ENCODE data around the gene SPDYA. TPM values are rescaled to one million over a fixed set of nuclear protein-coding genes. Genes with fewer than 3 reads are reported as not detected.

Gene SPDYA
- total RNA-seq, 2 experiments from 2014 or later, result 1.4 to 1.9 TPM

DNA sequence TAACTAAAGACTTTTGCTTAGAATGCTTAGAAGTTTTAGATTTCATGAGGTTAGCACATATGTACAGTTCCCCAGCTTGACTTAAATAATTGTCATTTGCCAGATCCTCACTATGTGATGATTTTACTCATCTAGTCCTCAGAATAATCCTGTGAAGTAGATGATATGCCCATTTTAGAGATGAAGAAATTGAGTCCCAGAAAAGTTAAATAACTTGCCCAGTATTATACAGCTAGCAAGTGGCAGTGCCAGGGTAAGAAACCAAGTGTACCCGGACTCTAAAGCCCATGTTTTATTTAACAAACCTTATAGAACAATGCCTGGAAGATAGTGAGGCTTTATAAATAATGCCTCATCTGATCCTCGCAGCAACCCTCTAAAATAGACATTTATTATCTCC is 28.3 kb downstream of the SPDYA start:
- H3K4me3 Mint-ChIP-seq, result no peak overlapping the region
- H3K4me1 Mint-ChIP-seq, result peaks cover 1% of the 10 kb centered on the region
- POLR2A ChIA-PET, result no interaction called here

GRCh38 chr2:28842042-28842441 is 31.4 kb downstream of the SPDYA start:
- POLR2A ChIA-PET, result no interaction called here
- Mint-ChIP-seq H3K9me3 (no peaks in the 10 kb centered on the region), H3K27ac (no peak overlapping the region), H3K4me3 (no peak overlapping the region), H3K27me3 (no peaks in the 10 kb centered on the region), H3K36me3 (no peaks in the 10 kb centered on the region), H3K4me1 (peaks cover 1% of the 10 kb centered on the region)
- ATAC-seq (ENCODE audit: low read depth), result no peak
- DNase-seq, result no peak

More for the DNA sequence above, 28.3 kb downstream of the SPDYA start:
- H3K36me3 Mint-ChIP-seq, result no peaks in the 10 kb centered on the region
- DNase-seq (no peak), ATAC-seq (ENCODE audit: low read depth) (no peak)
- no peaks in the 10 kb centered on the region for H3K9me3 Mint-ChIP-seq
- no peak overlapping the region for H3K27ac Mint-ChIP-seq
- H3K27me3 Mint-ChIP-seq, result no peaks in the 10 kb centered on the region

GRCh38 chr2:28855193-28855592 is 44.6 kb downstream of the SPDYA start:
- Mint-ChIP-seq H3K9me3 (no peaks in the 10 kb centered on the region), H3K27ac (no peak overlapping the region), H3K4me1 (no peaks in the 10 kb centered on the region), H3K36me3 (peaks cover 6% of the 10 kb centered on the region), H3K4me3 (no peak overlapping the region), H3K27me3 (no peaks in the 10 kb centered on the region)
- no peak for ATAC-seq (ENCODE audit: low read depth)
- no peak for DNase-seq
- POLR2A ChIA-PET, result interaction anchor here (0.7 kb wide), 1 partner anchor 1972 kb away, joined by 6 read pairs; no protein-coding TSS in a partner anchor

GRCh38 chr2:28855977-28856376 is 45.3 kb downstream of the SPDYA start:
- ATAC-seq (ENCODE audit: low read depth), result no peak
- POLR2A ChIA-PET, result no interaction called here
- Mint-ChIP-seq H3K36me3 (peaks cover 14% of the 10 kb centered on the region), H3K4me1 (no peaks in the 10 kb centered on the region), H3K27me3 (no peaks in the 10 kb centered on the region), H3K4me3 (no peak overlapping the region), H3K27ac (no peak overlapping the region), H3K9me3 (no peaks in the 10 kb centered on the region)
- DNase-seq, result no peak

DNA sequence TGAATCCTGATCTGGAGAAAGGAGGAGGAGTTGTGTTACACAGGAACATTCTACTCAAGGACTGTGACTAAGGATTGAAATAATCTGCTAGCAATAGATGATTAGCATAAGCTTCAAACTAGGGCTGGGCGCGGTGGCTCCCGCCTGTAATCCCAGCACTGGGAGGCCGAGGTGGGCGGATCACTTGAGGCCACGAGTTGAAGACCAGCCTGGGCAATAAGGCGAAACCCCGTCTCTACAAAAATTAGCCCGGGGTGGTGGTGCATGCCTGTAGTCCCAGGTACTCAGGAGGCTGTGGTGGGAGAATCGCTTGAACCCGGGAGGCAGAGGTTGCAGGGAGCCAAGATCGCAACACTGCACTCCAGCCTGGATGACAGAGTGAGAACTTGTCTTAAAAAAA is 58.0 kb downstream of the SPDYA start:
- Mint-ChIP-seq H3K27me3 (peaks cover 4% of the 10 kb centered on the region), H3K4me1 (peaks cover 27% of the 10 kb centered on the region), H3K36me3 (peaks cover 3% of the 10 kb centered on the region), H3K27ac (no peak overlapping the region), H3K4me3 (peak overlapping the region; percentile 70), H3K9me3 (no peaks in the 10 kb centered on the region)
- no peak for DNase-seq
- POLR2A ChIA-PET, result interaction anchor here (1.2 to 4.3 kb wide), 2 partner anchors 25 to 246 kb away, joined by 3 to 73 read pairs; partner anchors contain the start of gene WDR43
- no peak for ATAC-seq (ENCODE audit: low read depth)

DNA sequence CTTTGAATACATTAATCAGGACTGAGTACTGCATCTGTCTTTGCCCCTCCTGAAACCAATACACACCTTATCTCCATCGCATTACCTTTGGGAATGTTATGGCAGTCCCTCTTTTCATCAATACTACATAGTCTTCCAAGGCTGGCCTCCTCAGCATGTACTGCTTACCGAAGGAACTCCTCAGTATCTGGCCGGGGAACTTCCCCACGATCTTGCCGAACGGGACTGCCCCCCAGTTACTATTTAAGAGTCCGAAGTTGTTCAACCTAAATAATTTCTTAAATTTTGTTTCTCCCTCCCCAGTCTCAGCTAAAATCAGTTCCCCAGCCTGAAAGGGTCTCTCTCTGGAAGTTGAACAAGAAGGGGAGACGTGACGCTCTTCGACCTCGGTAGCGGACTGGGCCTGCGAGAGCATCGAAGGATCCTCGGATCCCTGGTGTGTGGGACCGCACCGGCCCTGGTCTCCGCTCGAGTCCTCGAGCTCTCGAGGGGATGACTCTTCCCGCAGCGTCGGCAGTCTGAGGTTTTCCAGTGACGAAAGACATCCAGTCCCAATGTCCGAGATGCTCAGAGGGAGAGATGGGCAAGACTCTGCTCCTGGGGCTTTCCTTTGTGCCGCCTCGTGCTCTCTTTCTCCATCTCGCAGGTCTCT is 59.0 kb downstream of the SPDYA start:
- Mint-ChIP-seq H3K4me1 (peaks cover 23% of the 10 kb centered on the region), H3K27ac (peak overlapping the region; percentile 97), H3K36me3 (no peaks in the 10 kb centered on the region), H3K4me3 (peak overlapping the region; percentile 94), H3K9me3 (no peaks in the 10 kb centered on the region), H3K27me3 (peaks cover 9% of the 10 kb centered on the region)
- peak; percentile 6 for ATAC-seq (ENCODE audit: low read depth)
- POLR2A ChIA-PET, result interaction anchor here (0.6 to 4.3 kb wide), 10 partner anchors 11 to 364 kb away, joined by 3 to 73 read pairs (median 4); partner anchors contain the start of genes PPP1CB, SPDYA and WDR43
- DNase-seq, result no peak

DNA sequence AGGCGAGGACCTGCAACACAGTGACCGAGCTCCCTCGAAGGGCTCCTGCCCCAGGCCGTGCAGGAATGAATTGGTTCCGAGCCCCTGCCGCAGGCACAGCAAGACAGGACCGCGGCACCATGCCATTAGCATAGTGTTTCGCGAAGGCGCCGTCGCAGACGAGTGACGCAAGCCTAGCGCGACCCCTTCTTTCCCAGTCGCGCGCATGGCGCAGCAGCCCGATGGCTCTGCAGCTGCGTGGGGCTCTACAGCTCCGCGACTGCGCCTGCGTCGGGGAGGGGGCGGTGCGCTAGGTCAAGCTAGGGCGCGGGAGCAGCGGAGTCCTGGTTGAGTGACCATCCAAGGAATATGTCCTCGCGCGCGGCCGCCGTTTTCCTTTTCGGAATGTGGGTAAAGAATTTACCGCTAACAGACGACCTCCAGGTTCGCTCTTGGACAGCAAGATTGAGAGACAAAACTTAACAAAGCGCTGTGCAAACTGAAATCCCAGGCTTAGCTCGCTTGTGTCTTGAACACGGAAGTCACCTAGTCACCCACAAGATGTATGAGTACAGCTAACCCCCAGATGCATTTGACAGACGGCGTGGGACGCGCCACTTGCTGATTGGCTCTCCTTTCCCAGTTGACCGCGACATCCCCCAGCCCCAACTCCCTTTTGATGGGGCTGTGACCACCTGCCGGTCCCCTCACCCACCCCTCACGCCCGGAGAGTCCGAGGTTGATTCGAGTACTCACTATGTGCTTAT is 59.7 kb downstream of the SPDYA start, which contains the start of gene TRMT61B:
TRMT61B (minus strand) TSS at position 164 of the 746 bp plus-strand sequence; CDS start at position 132, 32 bp downstream.
- DNase-seq, result peak; percentile 97
- no peaks in the 10 kb centered on the region for H3K9me3 Mint-ChIP-seq
- peak within 1 kb of the TSS; percentile 94 for H3K4me3 Mint-ChIP-seq
- H3K27ac Mint-ChIP-seq, result peak within 1 kb of the TSS; percentile 97
- peak; percentile 99 for ATAC-seq (ENCODE audit: low read depth)
- peaks cover 16% of the 10 kb centered on the region for H3K27me3 Mint-ChIP-seq
- no peaks in the 10 kb centered on the region for H3K36me3 Mint-ChIP-seq
- H3K4me1 Mint-ChIP-seq, result peaks cover 20% of the 10 kb centered on the region
- POLR2A ChIA-PET, result interaction anchor here (0.6 to 4.3 kb wide), 10 partner anchors 12 to 365 kb away, joined by 3 to 73 read pairs (median 4); partner anchors contain the start of genes PPP1CB, SPDYA and WDR43

DNA sequence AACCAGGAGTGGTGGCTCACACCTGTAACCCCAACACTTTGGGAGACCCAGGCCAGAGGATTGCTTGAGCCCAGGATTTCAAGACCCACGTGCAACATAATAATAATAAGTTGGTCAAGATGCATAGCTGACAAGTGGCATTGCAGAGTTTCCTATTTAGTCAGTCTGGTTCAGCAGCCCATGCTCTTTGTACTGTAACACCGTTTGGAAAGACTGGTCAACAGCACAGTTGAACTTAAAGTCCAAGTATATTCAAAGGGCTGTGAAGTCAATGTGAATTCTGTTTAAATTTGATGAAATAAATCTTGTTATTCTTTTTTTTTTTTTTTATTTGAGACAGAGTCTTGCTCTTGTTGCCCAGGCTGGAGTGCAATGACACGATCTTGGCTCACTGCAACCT is 61.0 kb downstream of the SPDYA start:
- ATAC-seq (ENCODE audit: low read depth) (no peak), DNase-seq (no peak)
- Mint-ChIP-seq H3K27ac (no peak overlapping the region), H3K36me3 (no peaks in the 10 kb centered on the region), H3K27me3 (peaks cover 28% of the 10 kb centered on the region), H3K9me3 (no peaks in the 10 kb centered on the region), H3K4me1 (peaks cover 19% of the 10 kb centered on the region), H3K4me3 (no peak overlapping the region)
- POLR2A ChIA-PET, result interaction anchor here (1.2 to 4.3 kb wide), 3 partner anchors 22 to 255 kb away, joined by 3 to 73 read pairs (median 10); partner anchors contain the start of genes PPP1CB and WDR43

DNA sequence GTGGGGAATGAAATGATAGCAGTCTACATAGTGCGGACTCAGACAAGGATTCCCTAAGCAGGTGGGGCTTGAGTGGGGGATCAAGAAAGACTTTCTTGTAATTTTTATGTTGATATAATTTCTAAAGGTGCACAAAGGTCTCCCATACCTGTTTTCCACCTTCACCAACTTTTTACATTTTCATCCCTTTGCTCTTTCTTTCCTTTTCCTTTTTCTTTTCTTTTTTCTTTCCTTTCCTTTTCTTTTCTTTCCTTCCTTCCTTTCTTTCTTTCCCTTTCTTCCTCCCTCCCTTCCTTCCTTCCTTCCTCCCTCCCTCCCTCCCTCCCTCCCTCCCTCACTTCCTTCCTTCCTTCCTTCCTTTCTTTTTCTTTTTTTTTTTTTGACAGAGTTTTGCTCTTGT is 69.6 kb downstream of the SPDYA start:
- ATAC-seq (ENCODE audit: low read depth), result no peak
- DNase-seq, result no peak
- H3K4me1 Mint-ChIP-seq, result no peaks in the 10 kb centered on the region
- no peak overlapping the region for H3K4me3 Mint-ChIP-seq
- peaks cover 28% of the 10 kb centered on the region for H3K27me3 Mint-ChIP-seq
- no peaks in the 10 kb centered on the region for H3K36me3 Mint-ChIP-seq
- POLR2A ChIA-PET, result no interaction called here
- no peaks in the 10 kb centered on the region for H3K9me3 Mint-ChIP-seq
- H3K27ac Mint-ChIP-seq, result no peak overlapping the region

GRCh38 chr2:28893488-28893887 is 82.9 kb downstream of the SPDYA start:
- Mint-ChIP-seq H3K27ac (no peak overlapping the region), H3K4me3 (peak overlapping the region; percentile 32), H3K4me1 (peaks cover 26% of the 10 kb centered on the region), H3K27me3 (peaks cover 2% of the 10 kb centered on the region), H3K36me3 (no peaks in the 10 kb centered on the region), H3K9me3 (no peaks in the 10 kb centered on the region)
- POLR2A ChIA-PET, result interaction anchor here (7.2 kb wide), 1 partner anchor 23 kb away, joined by 73 read pairs; the partner anchor contains the start of gene TRMT61B
- DNase-seq (no peak), ATAC-seq (ENCODE audit: low read depth) (no peak)

GRCh38 chr2:28894470-28895188 is 84.0 kb downstream of the SPDYA start, which contains the start of gene WDR43:
Gene WDR43 (plus strand): TSS chr2:28894667. CDS start chr2:28894699, 32 bp downstream.
- peak; percentile 99 for DNase-seq
- ATAC-seq (ENCODE audit: low read depth), result peak; percentile 98
- H3K36me3 Mint-ChIP-seq, result no peaks in the 10 kb centered on the region
- no peaks in the 10 kb centered on the region for H3K9me3 Mint-ChIP-seq
- POLR2A ChIA-PET, result interaction anchor here (0.6 to 7.2 kb wide), 13 partner anchors 9 to 1252 kb away, joined by 3 to 73 read pairs (median 4); partner anchors contain the start of genes PPP1CB, TRMT61B and YPEL5
- H3K4me1 Mint-ChIP-seq, result peaks cover 31% of the 10 kb centered on the region
- peak within 1 kb of the TSS; percentile 91 for H3K4me3 Mint-ChIP-seq
- no peaks in the 10 kb centered on the region for H3K27me3 Mint-ChIP-seq
- peak within 1 kb of the TSS; percentile 89 for H3K27ac Mint-ChIP-seq

DNA sequence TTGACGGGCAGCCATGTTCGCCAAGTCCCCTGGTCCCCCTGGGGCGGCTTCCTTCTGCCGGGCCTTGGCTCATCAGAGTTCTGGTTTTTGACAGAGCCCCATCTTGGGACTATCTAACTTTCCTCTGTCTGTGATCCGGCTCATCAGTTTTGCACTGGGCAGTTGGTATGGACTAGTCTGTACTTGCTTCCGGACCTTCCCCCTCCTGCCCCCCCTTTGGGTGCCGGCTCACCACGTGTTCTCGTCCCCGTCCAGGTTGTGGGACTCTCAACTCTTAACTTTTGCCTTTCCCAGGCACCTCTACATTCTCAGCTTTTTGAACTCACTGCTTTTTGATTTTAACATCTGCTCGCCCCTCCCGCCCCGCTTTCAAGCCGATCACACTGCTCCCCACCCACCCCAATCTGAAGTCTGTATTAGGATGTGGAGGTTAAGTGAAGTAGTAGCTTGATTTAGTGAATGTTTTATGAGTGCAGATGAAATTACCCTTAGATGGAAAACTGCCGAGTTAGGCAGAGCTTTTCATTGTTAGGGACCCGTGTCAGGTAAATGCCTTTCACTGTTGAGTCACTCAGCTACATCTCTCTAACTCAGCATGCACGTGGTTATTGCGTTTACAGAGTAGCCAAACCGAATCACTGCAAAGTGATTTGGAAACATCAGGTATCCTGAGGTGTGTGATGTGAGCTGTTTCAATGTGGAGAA is 84.7 kb downstream of the SPDYA start:
- H3K9me3 Mint-ChIP-seq, result no peaks in the 10 kb centered on the region
- DNase-seq (no peak), ATAC-seq (ENCODE audit: low read depth) (peak; percentile 9)
- H3K27me3 Mint-ChIP-seq, result no peaks in the 10 kb centered on the region
- peaks cover 31% of the 10 kb centered on the region for H3K4me1 Mint-ChIP-seq
- POLR2A ChIA-PET, result interaction anchor here (1.2 to 7.2 kb wide), 5 partner anchors 10 to 350 kb away, joined by 4 to 73 read pairs (median 4); partner anchors contain the start of genes PPP1CB and TRMT61B
- H3K27ac Mint-ChIP-seq, result peak overlapping the region; percentile 89
- H3K36me3 Mint-ChIP-seq, result no peaks in the 10 kb centered on the region
- H3K4me3 Mint-ChIP-seq, result peak overlapping the region; percentile 91

All from activated naive CD8-positive, alpha-beta T cell treated with anti-CD3 and anti-CD28 coated beads, Interleukin-2, amount 10 ng/mL, durations not matched to agents 7 days and 5 days (primary cell).